SK-N-SH (cell line): ENCODE data around the gene KRTAP9-7. TPM values are rescaled to one million over a fixed set of nuclear protein-coding genes. Genes with fewer than 3 reads are reported as not detected.

ENCODE experiments used
- CTCF ChIA-PET: fragments of 300-600, 350-600 bp; formaldehyde crosslinking; extraction: SDS; loops from one replicate; lab custom pipeline; 2021; lab: Yijun Ruan, JAX
- POLR2A ChIA-PET: fragments of 350-600 bp; sonication (Branson Sonifier 250); formaldehyde crosslinking; extraction: SDS; loops from one replicate; lab custom pipeline; 2020; ENCODE audit warnings: antibody characterized with exemption, inconsistent platforms; lab: Yijun Ruan, JAX
- DNase-seq: peaks from one replicate; pipeline ENCODE4 v3.0.0; 2012
- H2AFZ ChIP-seq: fragments of 200-600 bp; sonication (generic); 2 replicates; pipeline ENCODE4 v1.8.1; 2016; ENCODE audit warnings: antibody characterized with exemption, mild to moderate bottlenecking, low read depth
- H3F3A ChIP-seq: fragments of 200-600 bp; sonication (generic); replicated peaks from 2 replicates; pipeline ENCODE3; 2016; ENCODE audit warnings: antibody characterized with exemption, mild to moderate bottlenecking; ENCODE audit not compliant: insufficient read depth
- H3K27ac ChIP-seq, 2 experiments: fragments of 200-500 bp in 1 of 2; fragments of 200-600 bp in 1 of 2; sonication (Bioruptor generic) in 1 of 2; sonication (generic), shearing (Covaris generic) in 1 of 2; 2 replicates each; pipeline versions ENCODE4 v1.5.1 to v1.6.1; 2014 to 2016; ENCODE audit warnings: low read depth in 2 of 2, inconsistent platforms in 1 of 2, low read length in 1 of 2, mild to moderate bottlenecking in 1 of 2, mixed read lengths in 1 of 2
- H3K27me3 ChIP-seq: fragments of 200-600 bp; sonication (generic), shearing (Covaris generic); 2 replicates; pipeline ENCODE4 v1.6.1; 2016; ENCODE audit warnings: mixed run types; ENCODE audit not compliant: insufficient read depth
- H3K36me3 ChIP-seq, 2 experiments: fragments of 200-500 bp in 1 of 2; fragments of 200-600 bp in 1 of 2; sonication (Bioruptor generic) in 1 of 2; sonication (generic) in 1 of 2; replicated peaks in 1 of 2; 2 replicates each; pipeline versions ENCODE3 to v1.5.1; 2014 to 2016; ENCODE audit warnings: low read length in 1 of 2, mild to moderate bottlenecking in 1 of 2; ENCODE audit not compliant: insufficient read depth in 2 of 2, control insufficient read depth in 1 of 2
- H3K4me1 ChIP-seq, 2 experiments: fragments of 200-500 bp in 1 of 2; fragments of 200-600 bp in 1 of 2; sonication (Bioruptor generic) in 1 of 2; sonication (generic), shearing (Covaris generic) in 1 of 2; 2 replicates each; pipeline versions ENCODE4 v1.5.1 to v1.6.1; 2014 to 2016; ENCODE audit warnings: low read depth in 1 of 2, low read length in 1 of 2, mixed run types in 1 of 2; ENCODE audit not compliant: insufficient read depth in 2 of 2, control insufficient read depth in 1 of 2
- H3K4me2 ChIP-seq: fragments of 200-600 bp; sonication (generic), shearing (Covaris generic); 2 replicates; pipeline ENCODE4 v1.6.1; 2017; ENCODE audit warnings: mixed run types
- H3K4me3 ChIP-seq, 2 experiments: fragments of 200-500 bp in 1 of 2; fragments of 200-600 bp in 1 of 2; sonication (Bioruptor generic) in 1 of 2; sonication (generic), shearing (Covaris generic) in 1 of 2; 2 replicates each; pipeline versions ENCODE4 v1.5.1 to v1.8.1; 2014 to 2016; ENCODE audit warnings: low read depth in 2 of 2, inconsistent platforms in 1 of 2, low read length in 1 of 2, mild to moderate bottlenecking in 1 of 2, mixed read lengths in 1 of 2, moderate library complexity in 1 of 2
- H3K79me2 ChIP-seq: fragments of 200-600 bp; sonication (generic); 2 replicates; pipeline ENCODE4 v1.8.1; 2017; ENCODE audit warnings: mild to moderate bottlenecking; ENCODE audit not compliant: insufficient read depth
- H3K9ac ChIP-seq: fragments of 200-600 bp; sonication (generic); 2 replicates; pipeline ENCODE4 v1.6.1; 2017; ENCODE audit warnings: mixed run types
- H3K9me2 ChIP-seq: fragments of 200-600 bp; sonication (generic); 2 replicates; pipeline ENCODE4 v1.6.1; 2017; ENCODE audit warnings: mixed run types
- H3K9me3 ChIP-seq: fragments of 200-600 bp; sonication (generic); 2 replicates; pipeline ENCODE4 v1.6.1; 2017; ENCODE audit warnings: mixed run types, mild to moderate bottlenecking, moderate library complexity
- H4K20me1 ChIP-seq: fragments of 200-600 bp; sonication (generic); 2 replicates; pipeline ENCODE4 v1.6.1; 2017; ENCODE audit warnings: mild to moderate bottlenecking, mixed run types; ENCODE audit not compliant: insufficient read depth
- EP300 ChIP-seq, 2 experiments: IDR thresholded peaks; 2 replicates each; pipeline versions ENCODE4 v1.4.0 to v1.6.1; 2012; ENCODE audit warnings: borderline replicate concordance in 1 of 2, low read depth in 1 of 2, low read length in 1 of 2
- IRF3 ChIP-seq: fragments of 150-350 bp; IDR thresholded peaks from 2 replicates; pipeline ENCODE4 v1.6.1; 2016; ENCODE audit warnings: mild to moderate bottlenecking, low read depth, low read length
- JUND ChIP-seq: IDR thresholded peaks from 2 replicates; pipeline ENCODE4 v1.4.0; 2012
- MEF2A ChIP-seq: IDR thresholded peaks from 2 replicates; pipeline ENCODE4 v1.4.0; 2012; ENCODE audit warnings: low read depth, borderline replicate concordance
- RAD21 ChIP-seq: IDR thresholded peaks from 2 replicates; pipeline ENCODE4 v1.6.1; 2012; ENCODE audit warnings: mild to moderate bottlenecking, low read length
- WGBS: methylation state at CpG from one replicate; pipeline ENCODE4 v1.1.6; 2017; ENCODE audit warnings: low lambda C conversion rate; 5-methylcytosine and 5-hydroxymethylcytosine counted together
- polyA plus RNA-seq, 3 experiments: library from polyadenylated mRNA; depleted of rRNA; stranded (reverse); fragments of >200 nt; gene quantifications; 2 replicates each; pipeline ENCODE4 v1.2.3, GENCODE V29; 2012
- small RNA-seq, 7 experiments: library from RNA; depleted of rRNA; stranded (forward); fragments of <200 nt; gene quantifications; one replicate each; pipeline ENCODE3, GENCODE V24; 2012
- TF ChIP-seq, protein P1 (sequence below): fragments of 200-600 bp; sonication (generic); IDR thresholded peaks from 2 replicates; pipeline ENCODE4 v1.6.1; 2017; ENCODE audit warnings: antibody characterized with exemption, mild to moderate bottlenecking, moderate library complexity
- TF ChIP-seq, protein P2 (sequence below): fragments of 150-350 bp; IDR thresholded peaks from 2 replicates; pipeline ENCODE4 v1.6.1; 2017; ENCODE audit warnings: antibody characterized with exemption, low read length, low read depth, borderline replicate concordance

The KRTAP9-7 gene
- polyA plus RNA-seq, 1 of the 3 experiments (the other 2 are of a cell fraction): not detected

DNA sequence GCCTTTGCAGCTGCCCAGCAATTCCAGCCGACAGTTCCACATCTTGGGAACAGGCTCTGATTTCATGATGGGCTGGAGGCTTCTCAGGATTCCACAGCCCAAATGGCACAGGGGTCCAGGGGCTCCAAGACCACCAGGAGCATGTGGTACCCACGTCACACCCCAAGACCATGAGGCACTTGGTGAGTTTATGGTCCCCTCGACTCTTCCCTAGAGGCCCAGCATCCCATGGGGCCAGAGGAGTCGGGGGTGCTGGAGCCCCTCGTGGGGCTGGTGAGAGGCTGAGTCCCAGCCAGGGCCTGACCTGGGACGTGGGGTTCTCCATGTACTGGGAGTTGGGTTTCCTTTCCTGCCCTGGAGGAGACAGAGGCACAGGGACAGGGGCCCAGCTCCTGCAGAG, 50.1 kb downstream of the KRTAP9-7 start:
- Histone ChIP-seq H3K27ac (no peak overlapping the region), H3K36me3 (no peaks in the 10 kb centered on the region), H3K4me2 (no peak overlapping the region), H3K9me3 (no peaks in the 10 kb centered on the region), H3K27me3 (no peaks in the 10 kb centered on the region), H3K9me2 (no peaks in the 10 kb centered on the region), H3K9ac (no peak overlapping the region), H2AFZ (no peak overlapping the region), H3K4me3 (no peak overlapping the region), H3K79me2 (no peaks in the 10 kb centered on the region), H3F3A (no peaks in the 10 kb centered on the region), H4K20me1 (no peaks in the 10 kb centered on the region), H3K4me1 (no peaks in the 10 kb centered on the region)
- DNase-seq: no peak
- WGBS: 67% methylated on average over 1 of the region's 6 CpGs
- ChIA-PET CTCF (no interaction called here), POLR2A (no interaction called here)
- TF ChIP-seq, protein P1, sequence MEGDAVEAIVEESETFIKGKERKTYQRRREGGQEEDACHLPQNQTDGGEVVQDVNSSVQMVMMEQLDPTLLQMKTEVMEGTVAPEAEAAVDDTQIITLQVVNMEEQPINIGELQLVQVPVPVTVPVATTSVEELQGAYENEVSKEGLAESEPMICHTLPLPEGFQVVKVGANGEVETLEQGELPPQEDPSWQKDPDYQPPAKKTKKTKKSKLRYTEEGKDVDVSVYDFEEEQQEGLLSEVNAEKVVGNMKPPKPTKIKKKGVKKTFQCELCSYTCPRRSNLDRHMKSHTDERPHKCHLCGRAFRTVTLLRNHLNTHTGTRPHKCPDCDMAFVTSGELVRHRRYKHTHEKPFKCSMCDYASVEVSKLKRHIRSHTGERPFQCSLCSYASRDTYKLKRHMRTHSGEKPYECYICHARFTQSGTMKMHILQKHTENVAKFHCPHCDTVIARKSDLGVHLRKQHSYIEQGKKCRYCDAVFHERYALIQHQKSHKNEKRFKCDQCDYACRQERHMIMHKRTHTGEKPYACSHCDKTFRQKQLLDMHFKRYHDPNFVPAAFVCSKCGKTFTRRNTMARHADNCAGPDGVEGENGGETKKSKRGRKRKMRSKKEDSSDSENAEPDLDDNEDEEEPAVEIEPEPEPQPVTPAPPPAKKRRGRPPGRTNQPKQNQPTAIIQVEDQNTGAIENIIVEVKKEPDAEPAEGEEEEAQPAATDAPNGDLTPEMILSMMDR: no peak
- no peak for TF ChIP-seq IRF3
- no peak for TF ChIP-seq JUND
- TF ChIP-seq EP300 (IDR thresholded peaks at IDR 0.05; ENCODE audit: borderline replicate concordance in 1 of 2, low read depth in 1 of 2, low read length in 1 of 2): no peak
- TF ChIP-seq MEF2A: no peak
- TF ChIP-seq, protein P2, sequence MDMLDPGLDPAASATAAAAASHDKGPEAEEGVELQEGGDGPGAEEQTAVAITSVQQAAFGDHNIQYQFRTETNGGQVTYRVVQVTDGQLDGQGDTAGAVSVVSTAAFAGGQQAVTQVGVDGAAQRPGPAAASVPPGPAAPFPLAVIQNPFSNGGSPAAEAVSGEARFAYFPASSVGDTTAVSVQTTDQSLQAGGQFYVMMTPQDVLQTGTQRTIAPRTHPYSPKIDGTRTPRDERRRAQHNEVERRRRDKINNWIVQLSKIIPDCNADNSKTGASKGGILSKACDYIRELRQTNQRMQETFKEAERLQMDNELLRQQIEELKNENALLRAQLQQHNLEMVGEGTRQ: no peak
- TF ChIP-seq RAD21: no peak

Small RNA genes lying within 50 kb of the gene (small RNA-seq; reads per million reads assigned to genes)
- gene KRTAP9-10P: 0 reads per million in 7 experiments

Other genes starting within 250 kb of the KRTAP9-7 start
- gene KRTAP1-5, start 248.5 kb upstream of the KRTAP9-7 start, polyA plus RNA-seq (2012; rRNA removed): not detected in 2 replicates
- not detected in 2 replicates for gene KRTAP1-4, start 245.5 kb upstream of the KRTAP9-7 start, polyA plus RNA-seq (2012; rRNA removed)
- not detected in 2 replicates for gene KRTAP1-3, start 240.8 kb upstream of the KRTAP9-7 start, polyA plus RNA-seq (2012; rRNA removed)
- gene KRTAP1-1, start 234.2 kb upstream of the KRTAP9-7 start, polyA plus RNA-seq (2012; rRNA removed): not detected in 2 replicates
- not detected in 2 replicates for gene KRTAP2-1, start 228.4 kb upstream of the KRTAP9-7 start, polyA plus RNA-seq (2012; rRNA removed)
- not detected in 2 replicates for gene KRTAP2-2, start 220.5 kb upstream of the KRTAP9-7 start, polyA plus RNA-seq (2012; rRNA removed)
- 0.36 and 0.39 TPM in 2 replicates for gene KRTAP2-3, start 215.6 kb upstream of the KRTAP9-7 start, polyA plus RNA-seq (2012; rRNA removed)
- gene KRTAP2-4, start 209.8 kb upstream of the KRTAP9-7 start, polyA plus RNA-seq (2012; rRNA removed): not detected in 2 replicates
- not detected in 2 replicates for gene KRTAP4-7, start 191.5 kb upstream of the KRTAP9-7 start, polyA plus RNA-seq (2012; rRNA removed)
- gene KRTAP4-8, start 177.6 kb upstream of the KRTAP9-7 start, polyA plus RNA-seq (2012; rRNA removed): not detected in 2 replicates
- not detected in 2 replicates for gene KRTAP4-16, start 173.5 kb upstream of the KRTAP9-7 start, polyA plus RNA-seq (2012; rRNA removed)
- gene KRTAP4-9, start 170.3 kb upstream of the KRTAP9-7 start, polyA plus RNA-seq (2012; rRNA removed): not detected in 2 replicates
- gene KRTAP4-11, start 157.3 kb upstream of the KRTAP9-7 start, polyA plus RNA-seq (2012; rRNA removed): not detected in 2 replicates
- gene KRTAP4-12, start 151.5 kb upstream of the KRTAP9-7 start, polyA plus RNA-seq (2012; rRNA removed): not detected in 2 replicates
- gene KRTAP4-6, start 135.2 kb upstream of the KRTAP9-7 start, polyA plus RNA-seq (2012; rRNA removed): not detected in 2 replicates
- not detected in 2 replicates for gene KRTAP4-5, start 125.9 kb upstream of the KRTAP9-7 start, polyA plus RNA-seq (2012; rRNA removed)
- not detected in 2 replicates for gene KRTAP4-4, start 115.0 kb upstream of the KRTAP9-7 start, polyA plus RNA-seq (2012; rRNA removed)
- not detected in 2 replicates for gene KRTAP4-3, start 107.5 kb upstream of the KRTAP9-7 start, polyA plus RNA-seq (2012; rRNA removed)
- gene KRTAP4-2, start 97.5 kb upstream of the KRTAP9-7 start, polyA plus RNA-seq (2012; rRNA removed): not detected in 2 replicates
- not detected in 2 replicates for gene KRTAP4-1, start 90.8 kb upstream of the KRTAP9-7 start, polyA plus RNA-seq (2012; rRNA removed)
- gene KRTAP9-1, start 85.8 kb upstream of the KRTAP9-7 start, polyA plus RNA-seq (2012; rRNA removed): not detected in 2 replicates
- gene KRTAP9-2, start 49.0 kb upstream of the KRTAP9-7 start, polyA plus RNA-seq (2012; rRNA removed): not detected in 2 replicates
- gene KRTAP9-3, start 43.2 kb upstream of the KRTAP9-7 start, polyA plus RNA-seq (2012; rRNA removed): not detected in 2 replicates
- gene KRTAP9-8, start 37.7 kb upstream of the KRTAP9-7 start, polyA plus RNA-seq (2012; rRNA removed): not detected in 2 replicates
- not detected in 2 replicates for gene KRTAP9-4, start 26.0 kb upstream of the KRTAP9-7 start, polyA plus RNA-seq (2012; rRNA removed)
- not detected in 2 replicates for gene KRTAP9-9, start 20.3 kb upstream of the KRTAP9-7 start, polyA plus RNA-seq (2012; rRNA removed)
- gene KRTAP9-6, start 10.3 kb upstream of the KRTAP9-7 start, polyA plus RNA-seq (2012; rRNA removed): not detected in 2 replicates
- gene KRTAP29-1, start 27.2 kb downstream of the KRTAP9-7 start, polyA plus RNA-seq (2012; rRNA removed): not detected in 2 replicates
- gene KRTAP16-1, start 33.6 kb downstream of the KRTAP9-7 start, polyA plus RNA-seq (2012; rRNA removed): not detected in 2 replicates
- gene KRTAP17-1, start 40.0 kb downstream of the KRTAP9-7 start, polyA plus RNA-seq (2012; rRNA removed): not detected in 2 replicates
- gene KRT33A, start 75.1 kb downstream of the KRTAP9-7 start, polyA plus RNA-seq (2012; rRNA removed): not detected in 2 replicates
- 0.08 TPM in 1 of 2 replicates, not detected in the other for gene KRT33B, start 94.1 kb downstream of the KRTAP9-7 start, polyA plus RNA-seq (2012; rRNA removed)
- gene KRT34, start 106.6 kb downstream of the KRTAP9-7 start, polyA plus RNA-seq (2012; rRNA removed): 0.05 and 0.08 TPM in 2 replicates
- gene KRT31, start 121.9 kb downstream of the KRTAP9-7 start, polyA plus RNA-seq (2012; rRNA removed): 0.03 TPM in 1 of 2 replicates, not detected in the other
- not detected in 2 replicates for gene KRT37, start 148.9 kb downstream of the KRTAP9-7 start, polyA plus RNA-seq (2012; rRNA removed)
- gene KRT38, start 165.3 kb downstream of the KRTAP9-7 start, polyA plus RNA-seq (2012; rRNA removed): not detected in 2 replicates
- not detected in 2 replicates for gene KRT32, start 191.7 kb downstream of the KRTAP9-7 start, polyA plus RNA-seq (2012; rRNA removed)
- not detected in 2 replicates for gene KRT35, start 205.5 kb downstream of the KRTAP9-7 start, polyA plus RNA-seq (2012; rRNA removed)
- not detected in 2 replicates for gene KRT36, start 214.2 kb downstream of the KRTAP9-7 start, polyA plus RNA-seq (2012; rRNA removed)
- 0.39 and 0.67 TPM in 2 replicates for gene KRT13, start 229.9 kb downstream of the KRTAP9-7 start, polyA plus RNA-seq (2012; rRNA removed)
- gene KRT15, start 243.2 kb downstream of the KRTAP9-7 start, polyA plus RNA-seq (2012; rRNA removed): 16.9 and 17.0 TPM in 2 replicates